Kidney capillary endothelial cell (primary cell): ENCODE measurements around the gene TRAPPC14.
"Not testable (repeated sequence)": the region's sequence is repeated elsewhere in the genome, so short reads cannot be mapped to it uniquely, and the experiment has no call there.

Experiments
- DNase-seq: peaks from one replicate; pipeline ENCODE4 v3.0.0-alpha.2; 2018; ENCODE audit warnings: low spot score

TRAPPC14 gene

GRCh38 chr7:100158229-100159098, at the start of gene TRAPPC14:
TRAPPC14 (minus strand) TSS chr7:100158723; CDS start chr7:100158499, 224 bp downstream.
- DNase-seq: peak; percentile 57

GRCh38 chr7:100204454-100204853, 45.9 kb upstream of the TRAPPC14 start:
- DNase-seq: no peak

GRCh38 chr7:100200693-100201092, 42.2 kb upstream of the TRAPPC14 start:
- DNase-seq: no peak

- DNase-seq: no peak
These were observed 39.7 kb upstream of the TRAPPC14 start for GRCh38 chr7:100198266-100198665.

GRCh38 chr7:100195901-100196322, 37.4 kb upstream of the TRAPPC14 start:
- DNase-seq: not testable (repeated sequence)

- no peak for DNase-seq
These were observed 36.7 kb upstream of the TRAPPC14 start for GRCh38 chr7:100195222-100195621.

GRCh38 chr7:100192969-100193368, 34.4 kb upstream of the TRAPPC14 start:
- no peak for DNase-seq

GRCh38 chr7:100192281-100192862, 33.8 kb upstream of the TRAPPC14 start:
- DNase-seq: not testable (repeated sequence)

- no peak for DNase-seq
These were observed 33.3 kb upstream of the TRAPPC14 start for GRCh38 chr7:100191775-100192174.

- DNase-seq: peak; percentile 21
These were observed 31.7 kb upstream of the TRAPPC14 start for GRCh38 chr7:100190048-100190711.

- no peak for DNase-seq
These were observed 30.5 kb upstream of the TRAPPC14 start for GRCh38 chr7:100189061-100189460.

GRCh38 chr7:100185726-100186125, 27.2 kb upstream of the TRAPPC14 start:
- no peak for DNase-seq

- DNase-seq: not testable (repeated sequence)
These were observed 24.6 kb upstream of the TRAPPC14 start for GRCh38 chr7:100183090-100183489.

- DNase-seq: not testable (repeated sequence)
These were observed 24.1 kb upstream of the TRAPPC14 start for GRCh38 chr7:100182616-100183015.

GRCh38 chr7:100180084-100180483, 21.6 kb upstream of the TRAPPC14 start:
- DNase-seq: not testable (repeated sequence)

GRCh38 chr7:100177045-100178001, 18.8 kb upstream of the TRAPPC14 start, which contains the start of the genes GPC2 and STAG3:
GPC2 (minus strand) TSS chr7:100177381; CDS start chr7:100177199, 182 bp downstream.
STAG3 (plus strand) TSS chr7:100177918; CDS start chr7:100180557, 2,639 bp downstream.
- peak; percentile 98 for DNase-seq

- no peak for DNase-seq
These were observed 17.8 kb upstream of the TRAPPC14 start for GRCh38 chr7:100176096-100177044.

GRCh38 chr7:100175296-100175935, 16.9 kb upstream of the TRAPPC14 start:
- DNase-seq: no peak

- no peak for DNase-seq
These were observed 16.1 kb upstream of the TRAPPC14 start for GRCh38 chr7:100174582-100174981.
